ENCODE measurements around the gene PABPC1L. TPM values are rescaled to one million over a fixed set of nuclear protein-coding genes. Genes with fewer than 3 reads are reported as not detected.

The PABPC1L gene
- total and polyA plus RNA-seq, 2 of the 13 experiments (the other 11 are each of a cell fraction or from before 2014, with no cell fraction given), result 30.8 to 252 TPM

GRCh38 chr20:44952731-44953130, 42.9 kb downstream of the PABPC1L start (continued):
- TF ChIP-seq RERE (CRISPR knock-in tag; IDR thresholded peaks at IDR 0.05; ENCODE audit: low read depth), result no peak
- TF ChIP-seq SRSF4 (IDR thresholded peaks at IDR 0.05; ENCODE audit: low read depth, low read length, poor library complexity, severe bottlenecking), result no peak

GRCh38 chr20:44954211-44954610, 44.4 kb downstream of the PABPC1L start:
- H3K4me1 ChIP-seq (ENCODE audit: insufficient read depth, low read length), result peaks cover 24% of the 10 kb centered on the region
- WGBS (ENCODE audit: low lambda C conversion rate), result 99% methylated on average over 5 of the region's 5 CpGs
- CTCF ChIA-PET (ENCODE audit: low intra/inter-chr PET ratio, low total read pairs), result no interaction called here

More at GRCh38 chr20:44954211-44954610, 44.4 kb downstream of the PABPC1L start:
- no peak for FAIRE-seq
- Histone ChIP-seq H4K20me1 (ENCODE audit: insufficient read depth, low read length) (no peaks in the 10 kb centered on the region), H3K9me3 (ENCODE audit: low read length) (no peaks in the 10 kb centered on the region), H3K4me3 (replicated peaks in 1 of 3; ENCODE audit: insufficient read depth in 1 of 3, low read depth in 2 of 3, low read length in 3 of 3) (no peak overlapping the region), H3K27me3 (ENCODE audit: control insufficient read depth in 1 of 2, insufficient read depth in 2 of 2, low read length in 2 of 2) (no peaks in the 10 kb centered on the region), H3K27ac (ENCODE audit: extremely low read length, insufficient read depth, low read length) (no peak overlapping the region), H3K36me3 (replicated peaks in 1 of 2; ENCODE audit: control insufficient read depth in 1 of 2, insufficient read depth in 2 of 2, low read length in 2 of 2) (peaks cover 54 to 77% of the 10 kb centered on the region in 2 experiments), H3K9ac (ENCODE audit: insufficient read depth, low read depth, low read length) (no peak overlapping the region), H3K79me2 (ENCODE audit: insufficient read depth, low read length) (peaks cover 18% of the 10 kb centered on the region), H3K4me2 (ENCODE audit: low read depth, low read length) (no peak overlapping the region), H2AFZ (ENCODE audit: low read length) (no peak overlapping the region)
- TF ChIP-seq KAT7 (CRISPR knock-in tag; IDR thresholded peaks at IDR 0.05; ENCODE audit: borderline replicate concordance) (no peak), ATF4 (CRISPR knock-in tag; IDR thresholded peaks at IDR 0.05) (no peak), PHB2 (IDR thresholded peaks at IDR 0.05; ENCODE audit: partially characterized antibody) (no peak), MTERF4 (CRISPR knock-in tag; IDR thresholded peaks at IDR 0.05) (no peak), ZNF337 (CRISPR knock-in tag; IDR thresholded peaks at IDR 0.05; ENCODE audit: borderline replicate concordance, low read depth) (no peak), PRDM4 (CRISPR knock-in tag; IDR thresholded peaks at IDR 0.05; ENCODE audit: borderline replicate concordance) (no peak), ZNF12 (CRISPR knock-in tag; IDR thresholded peaks at IDR 0.05) (no peak), ZBTB42 (CRISPR knock-in tag; IDR thresholded peaks at IDR 0.05) (no peak), RBFOX2 (IDR thresholded peaks at IDR 0.05; ENCODE audit: low read depth, low read length) (no peak)
- in situ Hi-C loops (cut with HindIII; ENCODE audit: extremely low pct_ligation_motif_present, low pct_unique_long_range_greater_than_20kb) (no loop called here), intact Hi-C loops (cut with micrococcal nuclease; ENCODE audit: unreplicated experiment) (no loop called here)
- DNase-seq (ENCODE audit: low spot score), result no peak
- ATAC-seq, result no peak
- POLR2A ChIA-PET, result interaction anchor here (1.0 kb wide), 1 partner anchor 11 kb away, joined by 3 read pairs; no protein-coding TSS in a partner anchor
- no TSS peak for BruUV-seq (replicated peaks)

All from HepG2 (cell line).